IPS DF 4.7 (cell line): ENCODE measurements around the gene FGF22.

Experiments used
- DNase-seq: peaks from one replicate; pipeline ENCODE4 v3.0.0-alpha.2; 2013; ENCODE audit warnings: low spot score; ENCODE audit errors: extremely low read depth

The FGF22 gene

GRCh38 chr19:677601-678436, 38.1 kb downstream of the FGF22 start:
- DNase-seq: no peak

GRCh38 chr19:678791-679388, 39.2 kb downstream of the FGF22 start:
- no peak for DNase-seq

- DNase-seq: no peak
Measured at GRCh38 chr19:679418-680286, 40.0 kb downstream of the FGF22 start.

- no peak for DNase-seq
Measured at GRCh38 chr19:680287-681028, 40.8 kb downstream of the FGF22 start.

- DNase-seq: no peak
Measured at GRCh38 chr19:681029-682019, 41.6 kb downstream of the FGF22 start.

GRCh38 chr19:682678-683320, 43.1 kb downstream of the FGF22 start:
- DNase-seq: no peak

- no peak for DNase-seq
Measured at GRCh38 chr19:685454-685931, 45.8 kb downstream of the FGF22 start.

- DNase-seq: no peak
Measured at GRCh38 chr19:686589-687297, 47.1 kb downstream of the FGF22 start.

GRCh38 chr19:687569-688166, 48.0 kb downstream of the FGF22 start:
- DNase-seq: no peak

GRCh38 chr19:688214-688613, 48.5 kb downstream of the FGF22 start:
- no peak for DNase-seq

GRCh38 chr19:688992-689391, 49.3 kb downstream of the FGF22 start:
- DNase-seq: no peak

- DNase-seq: no peak
Measured at GRCh38 chr19:690203-690602, 50.5 kb downstream of the FGF22 start.
